Stimulated activated naive B cell treated with anti-CD40 and anti-IgM and Interleukin-4, amounts not matched to agents 10 μg/mL and 1 μg/mL and 100 μg/mL, for 72 hours (primary cell): ENCODE data around the gene PLGLB1.
"Not testable (repeated sequence)": the region's sequence is repeated elsewhere in the genome, so short reads cannot be mapped to it uniquely, and the experiment has no call there.

ENCODE experiments used
- ATAC-seq, 2 donors: fragments of 150-1000 bp; cut with Tn5 transposase; replicated peaks; 2 replicates each; pipeline ENCODE4 v1.10.0; 2021; ENCODE audit warnings: moderate library complexity in 1 of 2
- DNase-seq: peaks from one replicate; pipeline ENCODE4 v3.0.0; 2021
- H3K27ac Mint-ChIP-seq: one replicate; pipeline ENCODE4 v1.8.0; 2022; ENCODE audit warnings: mild to moderate bottlenecking, mixed read lengths
- H3K27me3 Mint-ChIP-seq, 2 donors: one replicate each; pipeline ENCODE4 v1.8.0; 2022; ENCODE audit warnings: mixed read lengths in 2 of 2
- H3K36me3 Mint-ChIP-seq, 2 donors: one replicate each; pipeline ENCODE4 v1.8.0; 2022; ENCODE audit warnings: mixed read lengths in 2 of 2, mild to moderate bottlenecking in 1 of 2
- H3K4me1 Mint-ChIP-seq, 2 donors: one replicate each; pipeline ENCODE4 v1.8.0; 2022; ENCODE audit warnings: mixed read lengths in 2 of 2, mild to moderate bottlenecking in 1 of 2
- H3K4me3 Mint-ChIP-seq, 2 donors: one replicate each; pipeline ENCODE4 v1.8.0; 2022; ENCODE audit warnings: mild to moderate bottlenecking in 2 of 2, mixed read lengths in 2 of 2, moderate library complexity in 1 of 2
- H3K9me3 Mint-ChIP-seq, 2 donors: one replicate each; pipeline ENCODE4 v1.8.0; 2022; ENCODE audit warnings: mixed read lengths in 2 of 2, mild to moderate bottlenecking in 1 of 2

The PLGLB1 gene

GRCh38 chr2:87014489-87015169 is 7.0 kb downstream of the PLGLB1 start:
- H3K27ac Mint-ChIP-seq, H3K9me3 Mint-ChIP-seq, H3K36me3 Mint-ChIP-seq, DNase-seq, H3K27me3 Mint-ChIP-seq, H3K4me3 Mint-ChIP-seq, H3K4me1 Mint-ChIP-seq, ATAC-seq: not testable (repeated sequence)

- not testable (repeated sequence) for H3K9me3 Mint-ChIP-seq, DNase-seq, H3K4me1 Mint-ChIP-seq, H3K4me3 Mint-ChIP-seq, H3K27ac Mint-ChIP-seq, H3K36me3 Mint-ChIP-seq, H3K27me3 Mint-ChIP-seq, ATAC-seq
Observed at GRCh38 chr2:87004398-87004797, 17.2 kb downstream of the PLGLB1 start.
